GM12874 (cell line): Measurements from ENCODE around the gene UBC.

Experiments
- TF ChIP-seq, protein P1 (sequence below): IDR thresholded peaks from 2 replicates; pipeline ENCODE4 v1.5.1; 2011; ENCODE audit warnings: low read depth, mild to moderate bottlenecking, control low read depth, low read length, moderate library complexity; ENCODE audit not compliant: insufficient read depth

Gene UBC

DNA sequence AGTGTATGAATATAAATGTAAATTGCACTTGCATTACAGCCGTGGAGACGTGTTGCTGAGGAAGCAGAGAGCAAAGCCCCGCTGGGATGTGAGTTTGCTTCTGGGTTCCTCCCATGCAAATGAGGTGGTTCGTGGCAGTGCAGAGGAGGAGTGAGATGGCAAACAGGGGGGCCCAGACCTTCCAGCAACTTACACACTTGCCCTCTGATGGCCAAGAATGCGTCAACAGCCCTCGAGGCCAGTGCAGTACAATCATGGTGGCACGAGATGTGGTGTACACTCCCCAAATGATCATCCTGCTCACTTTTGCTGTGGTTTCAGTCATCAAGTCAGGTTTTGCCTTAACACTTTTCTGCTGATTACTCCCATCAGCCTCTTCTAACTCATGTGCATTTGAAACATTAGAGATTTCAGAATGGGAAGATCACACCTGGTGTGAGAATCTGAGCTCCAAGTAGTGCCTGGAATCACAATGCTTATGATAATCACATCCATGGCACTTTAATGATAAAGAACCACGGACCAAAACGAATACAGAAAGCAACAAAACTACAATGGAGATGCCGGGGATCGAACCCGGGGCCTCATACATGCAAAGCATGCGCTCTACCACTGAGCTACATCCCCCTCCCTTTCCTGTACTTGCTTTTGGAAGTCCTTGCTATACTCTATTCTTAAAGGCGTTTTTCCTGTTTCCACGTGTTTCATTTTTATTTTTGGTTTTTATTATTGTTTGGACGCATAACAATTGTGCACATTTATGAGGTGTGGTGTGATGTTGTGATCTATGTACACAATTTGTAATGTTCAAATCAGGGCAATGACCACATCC lies 7.0 kb upstream of the UBC start:
- TF ChIP-seq, protein P1, sequence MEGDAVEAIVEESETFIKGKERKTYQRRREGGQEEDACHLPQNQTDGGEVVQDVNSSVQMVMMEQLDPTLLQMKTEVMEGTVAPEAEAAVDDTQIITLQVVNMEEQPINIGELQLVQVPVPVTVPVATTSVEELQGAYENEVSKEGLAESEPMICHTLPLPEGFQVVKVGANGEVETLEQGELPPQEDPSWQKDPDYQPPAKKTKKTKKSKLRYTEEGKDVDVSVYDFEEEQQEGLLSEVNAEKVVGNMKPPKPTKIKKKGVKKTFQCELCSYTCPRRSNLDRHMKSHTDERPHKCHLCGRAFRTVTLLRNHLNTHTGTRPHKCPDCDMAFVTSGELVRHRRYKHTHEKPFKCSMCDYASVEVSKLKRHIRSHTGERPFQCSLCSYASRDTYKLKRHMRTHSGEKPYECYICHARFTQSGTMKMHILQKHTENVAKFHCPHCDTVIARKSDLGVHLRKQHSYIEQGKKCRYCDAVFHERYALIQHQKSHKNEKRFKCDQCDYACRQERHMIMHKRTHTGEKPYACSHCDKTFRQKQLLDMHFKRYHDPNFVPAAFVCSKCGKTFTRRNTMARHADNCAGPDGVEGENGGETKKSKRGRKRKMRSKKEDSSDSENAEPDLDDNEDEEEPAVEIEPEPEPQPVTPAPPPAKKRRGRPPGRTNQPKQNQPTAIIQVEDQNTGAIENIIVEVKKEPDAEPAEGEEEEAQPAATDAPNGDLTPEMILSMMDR, result no peak

DNA sequence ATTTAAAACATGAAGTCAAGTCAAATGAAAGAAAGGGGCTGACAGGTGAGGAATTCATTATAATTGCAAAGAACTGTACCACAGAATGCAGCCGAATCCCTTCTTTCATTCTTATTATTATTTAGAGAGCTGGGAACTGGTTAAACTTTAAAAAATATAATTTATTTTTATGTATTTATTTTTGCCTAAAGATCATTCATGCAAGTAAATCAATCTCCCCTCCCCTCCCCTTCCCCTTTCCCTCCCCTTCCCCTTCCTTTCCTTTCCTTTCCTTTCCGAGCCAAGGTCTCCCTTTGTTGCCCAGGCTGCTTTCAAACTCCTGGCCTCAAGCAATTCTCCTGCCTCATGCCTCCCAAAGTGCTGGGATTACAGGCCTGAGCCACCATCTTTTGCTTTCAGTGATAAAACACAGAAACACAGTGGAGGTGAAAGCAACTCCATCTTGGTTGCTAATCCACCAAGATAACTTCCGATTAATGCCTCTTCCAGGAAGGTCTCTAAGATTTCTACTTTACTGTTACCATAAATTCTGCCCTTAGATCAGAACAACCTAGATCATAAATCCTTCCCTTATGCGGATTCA lies 6.0 kb upstream of the UBC start:
- TF ChIP-seq, protein P1, result no peak

DNA sequence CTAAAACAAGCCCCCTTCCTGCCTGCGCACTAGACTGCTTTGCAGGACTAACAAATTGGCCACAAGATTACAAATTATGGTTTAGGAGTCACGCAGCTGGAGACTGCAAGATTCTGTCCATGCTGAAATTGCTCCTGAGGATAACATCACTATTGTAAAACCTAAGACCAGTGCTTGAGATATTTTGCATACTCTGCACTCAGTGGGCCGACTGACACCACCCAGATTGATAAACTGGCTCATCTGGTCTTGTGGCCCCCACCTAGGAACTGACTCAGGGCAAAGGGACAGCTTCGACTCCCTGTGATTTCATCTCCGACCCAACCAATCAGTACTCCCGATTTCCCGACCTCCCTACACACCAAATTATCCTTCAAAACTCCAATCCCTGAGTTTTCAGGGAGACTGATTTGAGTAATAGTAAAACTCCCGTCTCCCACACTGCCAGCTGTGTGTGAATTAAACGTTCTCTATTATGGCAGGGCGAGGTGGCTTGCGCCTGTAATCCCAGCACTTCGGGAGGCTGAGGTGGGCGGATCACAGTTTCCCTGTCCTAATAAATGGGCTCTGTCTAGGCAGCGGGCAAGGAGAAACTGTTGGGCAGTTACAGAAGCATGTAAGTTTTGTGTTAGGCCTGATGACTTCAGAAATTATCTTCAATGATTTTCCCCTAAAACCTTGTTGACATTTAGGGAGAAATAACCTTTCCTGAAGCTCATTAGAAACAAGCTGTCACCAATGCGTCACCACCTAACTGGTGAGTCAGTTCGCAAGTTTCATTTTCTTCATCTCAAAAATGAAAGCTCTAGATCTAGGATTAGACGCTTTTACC lies 5.3 kb upstream of the UBC start:
- TF ChIP-seq, protein P1, result no peak

GRCh38 chr12:124917841-124918621 lies 3.6 kb upstream of the UBC start:
- TF ChIP-seq, protein P1, result no peak

GRCh38 chr12:124917135-124917840 lies 2.8 kb upstream of the UBC start:
- TF ChIP-seq, protein P1, result no peak

- TF ChIP-seq, protein P1, result no peak
Measured at GRCh38 chr12:124916374-124917134, 2.1 kb upstream of the UBC start.
